HG02973 (cell line): ENCODE data around the gene PTCD1.
"Not testable (repeated sequence)": the region's sequence is repeated elsewhere in the genome, so short reads cannot be mapped to it uniquely, and the experiment has no call there.

ENCODE experiments used
- ATAC-seq: cut with Tn5 transposase; IDR thresholded peaks from one replicate; pipeline ENCODE4 v1.9.1; 2021; ENCODE audit warnings: moderate library complexity; ENCODE audit not compliant: unreplicated experiment

PTCD1 gene

GRCh38 chr7:99452541-99452940, 13.9 kb upstream of the PTCD1 start:
- no peak for ATAC-seq

DNA sequence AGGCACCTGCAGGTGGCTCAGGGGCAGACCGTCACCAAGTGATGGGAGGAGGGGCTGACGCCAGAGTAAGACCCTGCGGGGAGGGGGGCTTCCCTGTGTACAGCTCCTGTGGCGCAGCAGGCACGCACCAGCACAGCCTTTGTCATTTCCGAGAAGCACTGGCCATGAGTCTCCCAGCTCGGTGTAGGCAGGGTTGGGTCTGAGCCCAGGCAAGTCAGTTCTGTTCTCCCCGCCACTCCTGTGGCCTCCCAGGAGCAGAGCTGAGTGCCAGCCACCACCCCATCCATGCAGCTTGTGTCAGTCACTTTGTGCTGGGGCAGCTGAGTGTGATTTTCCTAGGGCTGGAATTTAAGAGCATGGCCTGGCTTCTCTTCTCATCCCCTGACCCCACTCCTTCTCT, 13.3 kb upstream of the PTCD1 start:
- ATAC-seq: no peak

DNA sequence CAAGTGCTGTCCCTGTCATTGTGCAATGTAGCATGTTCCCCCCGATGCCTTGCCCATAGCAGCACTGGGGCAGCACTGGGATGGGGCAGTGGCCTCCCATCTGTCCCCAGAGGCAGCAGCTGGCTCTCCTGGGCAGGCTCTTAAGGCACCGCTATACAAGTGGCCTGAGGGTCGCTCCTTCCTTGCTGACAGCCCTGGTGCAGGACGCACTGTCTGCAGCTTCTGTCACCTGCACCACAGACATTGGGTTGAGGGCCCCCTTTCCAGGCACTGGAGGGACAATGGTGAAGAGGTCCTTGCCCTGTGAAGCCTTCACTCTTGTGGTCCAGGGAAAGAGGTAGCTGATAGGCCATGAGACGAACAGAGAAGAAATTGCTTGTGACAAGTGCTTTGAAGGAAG, 10.7 kb upstream of the PTCD1 start:
- ATAC-seq: no peak

DNA sequence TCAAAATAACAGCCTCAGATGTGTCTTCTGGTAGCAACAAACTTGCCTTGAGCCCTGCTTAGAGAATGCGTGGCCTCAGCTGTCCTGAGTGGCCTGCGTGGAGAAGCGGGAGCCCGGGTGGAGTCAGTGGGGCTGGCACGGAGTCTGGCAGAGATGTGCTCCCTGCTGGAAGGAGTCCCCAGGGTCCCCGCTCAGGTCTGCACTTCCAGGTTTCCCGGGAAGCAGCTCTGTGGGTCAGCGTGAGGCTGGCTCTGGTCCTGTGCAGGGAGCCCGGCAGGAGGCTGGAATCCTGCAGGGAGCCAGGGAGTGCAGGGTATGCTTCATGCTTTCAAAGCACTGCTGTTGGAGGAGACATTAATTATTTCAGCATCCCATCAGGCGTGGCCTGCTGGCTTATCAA, 10.3 kb upstream of the PTCD1 start:
- no peak for ATAC-seq

DNA sequence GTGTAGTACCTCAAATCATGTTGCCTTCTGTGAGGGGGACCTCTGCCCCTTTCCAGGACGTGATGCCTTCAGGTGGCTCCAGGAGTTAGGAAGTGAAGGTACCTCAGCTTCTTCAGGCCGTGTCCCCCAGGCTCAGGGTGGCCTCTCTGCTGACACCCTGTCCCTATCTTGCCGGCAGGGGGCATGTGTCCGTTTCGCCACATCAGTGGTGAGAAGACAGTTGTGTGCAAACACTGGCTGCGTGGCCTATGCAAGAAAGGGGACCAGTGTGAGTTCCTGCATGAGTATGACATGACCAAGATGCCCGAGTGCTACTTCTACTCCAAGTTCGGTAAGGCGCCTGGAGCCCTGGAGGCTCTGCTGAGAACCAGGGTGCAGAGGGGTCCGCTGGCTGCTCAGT, 9.3 kb upstream of the PTCD1 start:
- no peak for ATAC-seq

DNA sequence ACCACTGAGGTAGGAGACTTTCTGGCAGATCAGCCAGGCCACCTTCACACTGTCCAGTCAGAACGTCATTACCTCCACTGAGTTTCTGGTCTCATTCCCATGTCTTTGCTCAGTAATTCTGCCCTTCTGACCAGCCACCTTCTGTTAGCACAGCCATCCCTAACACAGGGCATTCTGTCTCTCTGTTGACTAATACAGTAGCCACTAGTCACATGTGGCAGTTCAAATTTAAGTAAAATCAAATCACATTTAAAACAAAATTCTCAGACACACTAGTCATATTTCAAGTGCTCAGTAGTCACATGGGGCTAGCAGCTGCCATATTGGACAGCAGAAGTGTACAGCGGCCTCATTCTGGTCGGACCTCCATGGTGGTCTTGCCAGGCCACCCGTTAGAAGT, 7.5 kb upstream of the PTCD1 start:
- no peak for ATAC-seq

DNA sequence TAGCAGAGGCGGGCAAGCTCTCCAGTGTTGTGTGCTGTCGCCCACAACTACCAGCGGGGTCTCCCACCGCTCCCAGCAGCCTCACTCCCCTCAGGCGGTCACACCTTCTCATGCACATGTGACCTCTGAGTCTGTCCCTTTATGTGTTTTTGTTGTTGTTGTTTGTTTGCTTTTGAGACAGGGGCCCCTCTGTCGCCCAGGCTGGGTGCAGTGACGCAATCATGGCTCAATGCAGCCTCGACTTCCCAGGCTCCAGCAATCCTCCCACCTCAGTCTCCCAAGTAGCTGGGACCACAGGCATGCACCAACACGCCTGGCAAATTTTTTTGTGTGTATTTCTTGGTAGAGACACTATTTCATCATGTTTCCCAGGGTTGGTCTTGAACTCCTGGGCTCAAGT, 1.6 kb upstream of the PTCD1 start:
- ATAC-seq: no peak

GRCh38 chr7:99437946-99438572, 539 bp downstream of the PTCD1 start:
- ATAC-seq: no peak

DNA sequence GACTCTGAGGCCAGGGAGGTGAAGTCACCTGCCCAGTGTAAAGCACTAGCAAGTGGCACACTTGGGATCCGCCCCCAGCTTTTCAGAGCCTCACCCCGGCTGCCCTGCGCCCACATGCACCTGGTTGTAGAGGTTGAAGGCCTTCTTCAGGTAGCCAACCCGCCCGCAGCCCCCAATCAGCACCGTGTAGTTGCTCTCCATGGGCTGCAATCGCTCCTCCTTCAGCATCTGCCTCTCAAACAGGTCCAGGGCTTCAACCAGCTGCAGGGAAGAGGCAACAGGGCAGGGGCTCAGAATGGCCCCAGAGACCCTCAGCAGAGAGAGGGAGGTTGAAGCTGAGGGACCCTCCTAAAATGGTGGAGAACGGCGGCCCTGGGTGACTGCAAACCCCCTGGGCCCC, 5.4 kb downstream of the PTCD1 start:
- no peak for ATAC-seq

- not testable (repeated sequence) for ATAC-seq
These were observed 6.7 kb downstream of the PTCD1 start for GRCh38 chr7:99431756-99432540.

DNA sequence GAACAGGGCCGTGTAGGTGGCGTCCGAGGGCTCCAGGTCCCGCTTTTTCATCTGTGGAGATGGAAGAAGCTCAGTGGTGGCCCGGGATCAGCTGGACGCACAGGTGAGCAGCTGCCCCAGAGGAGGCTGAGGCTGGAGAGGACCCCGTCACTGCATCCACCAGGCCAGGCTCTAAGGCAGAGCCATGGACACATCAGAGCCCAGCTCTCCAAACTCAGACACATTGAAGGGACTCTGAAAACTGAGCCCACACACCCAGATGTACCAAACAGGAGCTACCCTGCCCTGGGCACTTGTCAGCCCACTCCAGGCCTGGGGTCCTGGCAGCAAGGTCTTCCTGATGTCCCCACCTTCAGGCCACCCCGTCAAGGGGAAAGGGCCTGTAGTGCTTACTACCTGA, 8.8 kb downstream of the PTCD1 start:
- ATAC-seq: no peak

DNA sequence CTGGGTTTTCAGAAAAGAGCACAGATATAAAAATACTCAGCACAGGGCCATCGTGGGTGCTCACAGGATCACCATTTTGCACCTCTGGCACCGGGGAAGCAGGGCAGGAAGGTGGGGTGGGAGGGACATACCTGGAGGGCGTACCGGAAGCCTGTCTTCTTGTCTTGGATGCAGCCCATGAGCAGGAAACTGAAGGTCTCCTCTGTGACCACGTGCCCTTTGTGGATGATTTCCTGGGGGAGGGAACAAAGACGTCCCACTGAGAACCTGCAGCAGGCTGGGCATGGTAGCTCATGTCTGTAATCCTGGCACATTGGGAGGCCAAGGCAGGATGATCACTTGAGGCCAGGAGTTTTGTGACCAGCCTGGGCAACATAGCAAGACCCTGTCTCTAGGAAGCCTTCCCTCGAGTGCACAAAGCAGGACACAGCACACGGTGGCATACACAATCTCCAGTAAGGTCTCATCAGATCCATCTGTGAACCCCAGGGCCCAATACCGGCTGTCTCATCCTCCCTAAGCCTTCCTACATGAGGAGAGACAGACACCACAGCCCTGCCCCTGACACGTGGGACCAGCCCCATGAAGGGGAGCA, 9.5 kb downstream of the PTCD1 start:
- ATAC-seq: no peak

- no peak for ATAC-seq
These were observed 13.5 kb downstream of the PTCD1 start for GRCh38 chr7:99424932-99425730.

DNA sequence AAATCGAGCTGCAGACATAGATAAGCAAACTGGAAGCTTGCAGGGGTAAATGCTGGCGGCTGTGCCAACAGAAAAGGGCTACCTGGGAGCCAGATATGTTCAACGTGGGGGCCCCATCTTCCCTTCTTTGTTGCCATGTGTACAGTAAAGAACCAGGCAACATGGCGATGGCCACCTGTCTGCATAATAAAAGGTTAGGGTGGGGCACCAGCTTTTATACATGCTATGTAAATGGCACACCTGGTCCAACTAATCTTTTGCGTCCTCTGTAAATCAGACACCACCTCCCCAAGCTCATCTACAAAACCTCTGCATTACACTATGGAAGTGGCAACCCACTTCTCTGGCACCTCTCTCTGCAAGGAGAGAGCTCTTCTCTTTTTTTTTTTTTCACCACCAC, 16.0 kb downstream of the PTCD1 start:
- ATAC-seq: no peak

- ATAC-seq: no peak
These were observed 16.4 kb downstream of the PTCD1 start for GRCh38 chr7:99422186-99422585.

- ATAC-seq: no peak
These were observed 17.6 kb downstream of the PTCD1 start for GRCh38 chr7:99420986-99421385.

DNA sequence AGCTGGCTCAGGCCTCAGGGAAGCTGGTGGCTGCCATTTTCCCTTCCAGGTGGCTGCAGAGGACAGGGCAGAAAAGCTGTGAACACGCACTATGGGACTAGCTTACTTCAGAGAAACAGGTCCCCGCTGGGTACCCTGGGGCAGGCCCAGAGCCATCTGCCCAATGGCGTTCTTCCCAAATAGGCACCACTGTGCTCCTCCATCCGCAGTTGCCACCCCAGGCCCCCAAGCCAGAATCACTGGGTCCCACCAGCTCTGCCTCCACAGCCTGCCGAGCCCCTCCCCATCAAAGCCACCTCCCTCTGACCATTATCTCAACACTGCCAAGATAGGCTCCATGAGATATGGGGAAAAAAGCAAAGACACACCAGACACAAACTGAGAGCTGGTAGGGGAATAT, 18.4 kb downstream of the PTCD1 start:
- ATAC-seq: no peak

DNA sequence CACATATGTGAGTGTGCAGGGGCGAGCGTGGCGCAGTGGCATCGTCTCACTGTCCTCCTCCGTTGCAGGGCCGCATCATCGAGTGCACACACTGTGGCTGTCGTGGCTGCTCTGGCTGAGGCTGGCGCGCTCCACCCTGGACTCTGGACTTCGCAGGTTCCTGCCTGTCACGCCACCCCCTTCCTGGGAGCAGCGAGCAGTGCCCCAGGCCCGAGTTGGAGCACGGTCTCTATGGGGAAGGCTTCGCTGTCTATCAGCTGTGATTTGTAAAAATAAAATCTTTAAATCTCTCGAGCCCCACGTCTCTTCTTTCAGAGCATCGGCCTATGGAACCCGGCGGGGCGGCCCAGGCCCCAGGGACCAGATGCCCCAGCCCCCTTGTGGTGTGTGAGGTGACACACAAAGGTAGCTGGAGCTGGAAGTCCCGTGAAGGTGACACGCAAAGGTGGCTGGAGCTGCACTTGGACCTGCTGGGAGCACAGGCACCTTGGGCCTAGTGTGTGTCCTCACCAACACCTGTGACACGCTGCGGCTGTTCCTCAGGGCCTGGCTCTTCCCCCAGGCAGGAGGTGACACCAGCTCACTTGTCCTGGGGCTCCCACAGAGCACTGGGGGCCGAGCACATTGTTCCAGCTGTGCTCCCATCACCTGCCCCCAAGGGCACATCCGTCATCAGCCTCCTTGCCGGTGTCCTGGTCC, 19.1 kb downstream of the PTCD1 start:
- ATAC-seq: no peak

DNA sequence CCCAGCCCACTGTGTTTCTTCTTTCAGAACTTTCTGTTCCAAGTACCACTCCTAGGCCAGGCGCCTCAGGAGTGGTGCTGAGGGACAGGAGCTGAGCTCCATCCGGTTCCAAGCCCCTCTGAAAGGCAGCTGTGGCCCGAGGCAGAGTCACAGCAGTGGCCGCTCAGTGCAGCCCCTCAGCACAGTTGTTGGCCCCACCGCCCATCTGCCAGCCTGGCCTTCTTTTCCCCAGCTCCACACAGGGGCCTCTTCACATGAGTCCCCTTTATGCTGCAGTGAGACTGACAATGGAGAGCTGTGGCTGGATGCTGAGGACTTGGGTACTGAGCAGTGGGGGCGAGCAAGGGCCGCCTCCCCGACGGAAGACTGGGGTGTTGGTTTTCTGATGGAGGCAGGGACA, 20.3 kb downstream of the PTCD1 start:
- no peak for ATAC-seq

- ATAC-seq: not testable (repeated sequence)
These were observed 23.0 kb downstream of the PTCD1 start for GRCh38 chr7:99415513-99416127.

DNA sequence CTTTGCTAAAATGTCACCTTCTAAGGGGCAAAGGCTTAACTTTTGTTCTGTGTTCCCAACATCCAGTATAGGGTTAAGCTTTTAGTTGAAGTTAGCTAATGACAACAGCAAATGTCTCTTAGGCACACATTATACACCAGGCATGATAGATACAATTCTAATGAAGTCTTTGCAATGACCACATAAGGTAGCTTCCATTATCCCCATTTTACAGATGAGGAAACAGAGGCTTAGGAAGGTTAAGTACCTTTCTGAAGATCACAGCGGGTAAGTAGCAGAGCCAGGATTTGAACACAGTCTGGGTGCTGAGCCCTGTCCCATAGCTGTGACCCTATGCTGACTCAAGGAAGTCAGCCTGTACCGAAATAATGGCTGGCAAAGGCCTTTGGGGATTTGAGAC, 28.0 kb downstream of the PTCD1 start:
- ATAC-seq: no peak
